Stimulated activated naive B cell treated with anti-CD40 and anti-IgM and Interleukin-4, amounts not matched to agents 10 μg/mL and 1 μg/mL and 100 μg/mL, for 72 hours (primary cell): ENCODE data around the gene MAP1B.

Experiments
- ATAC-seq, 2 donors: fragments of 150-1000 bp; cut with Tn5 transposase; replicated peaks; 2 replicates each; pipeline ENCODE4 v1.10.0; 2021; ENCODE audit warnings: moderate library complexity in 1 of 2
- DNase-seq: peaks from one replicate; pipeline ENCODE4 v3.0.0; 2021
- H3K27ac Mint-ChIP-seq: one replicate; pipeline ENCODE4 v1.8.0; 2022; ENCODE audit warnings: mild to moderate bottlenecking, mixed read lengths
- H3K27me3 Mint-ChIP-seq, 2 donors: one replicate each; pipeline ENCODE4 v1.8.0; 2022; ENCODE audit warnings: mixed read lengths in 2 of 2
- H3K36me3 Mint-ChIP-seq, 2 donors: one replicate each; pipeline ENCODE4 v1.8.0; 2022; ENCODE audit warnings: mixed read lengths in 2 of 2, mild to moderate bottlenecking in 1 of 2
- H3K4me1 Mint-ChIP-seq, 2 donors: one replicate each; pipeline ENCODE4 v1.8.0; 2022; ENCODE audit warnings: mixed read lengths in 2 of 2, mild to moderate bottlenecking in 1 of 2
- H3K4me3 Mint-ChIP-seq, 2 donors: one replicate each; pipeline ENCODE4 v1.8.0; 2022; ENCODE audit warnings: mild to moderate bottlenecking in 2 of 2, mixed read lengths in 2 of 2, moderate library complexity in 1 of 2
- H3K9me3 Mint-ChIP-seq, 2 donors: one replicate each; pipeline ENCODE4 v1.8.0; 2022; ENCODE audit warnings: mixed read lengths in 2 of 2, mild to moderate bottlenecking in 1 of 2

The MAP1B gene

DNA sequence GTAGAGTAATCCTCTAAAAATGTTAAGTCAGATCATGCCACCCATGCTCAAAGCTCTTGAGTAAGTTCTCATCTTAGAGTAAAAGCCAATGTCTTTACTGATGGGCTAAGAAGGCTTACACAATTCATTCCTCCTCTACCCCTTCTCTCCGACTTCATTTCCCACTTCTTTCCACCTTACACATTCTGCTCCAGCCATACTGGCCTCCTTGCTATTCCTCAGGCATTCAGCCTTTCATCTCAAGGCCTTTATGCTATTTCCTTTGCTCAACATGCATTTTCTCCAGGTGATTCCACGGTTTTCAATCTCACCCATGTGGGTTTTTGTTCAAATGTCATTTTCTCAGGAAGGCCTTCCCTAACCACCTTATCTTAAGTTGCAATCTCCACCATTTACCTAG is 104.9 kb downstream of the MAP1B start:
- ATAC-seq (no peak), DNase-seq (no peak)
- Mint-ChIP-seq H3K27ac (no peak overlapping the region), H3K9me3 (no peaks in the 10 kb centered on the region), H3K27me3 (no peaks in the 10 kb centered on the region), H3K4me1 (no peaks in the 10 kb centered on the region), H3K4me3 (no peak overlapping the region), H3K36me3 (peaks cover 19 to 37% of the 10 kb centered on the region in 2 donors)

DNA sequence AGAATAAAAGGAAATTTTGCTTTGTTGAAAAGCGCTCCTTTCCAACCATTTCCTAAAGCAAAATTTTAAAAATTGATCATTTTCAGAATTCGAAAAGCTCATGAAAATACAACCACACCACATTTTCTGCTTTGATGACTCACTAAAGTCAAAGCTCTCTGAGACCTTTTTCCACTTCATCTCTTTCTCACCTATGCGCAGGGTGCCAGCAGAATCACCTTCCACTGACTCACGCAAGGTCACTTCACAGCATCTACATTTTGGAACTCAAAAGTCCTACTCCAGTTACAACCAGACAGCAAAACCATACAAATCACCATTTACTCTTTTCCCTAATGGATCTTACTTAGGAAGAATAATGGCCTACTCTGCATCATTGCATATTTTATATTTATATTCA is 106.2 kb downstream of the MAP1B start:
- Mint-ChIP-seq H3K4me1 (no peaks in the 10 kb centered on the region), H3K27me3 (no peaks in the 10 kb centered on the region), H3K27ac (no peak overlapping the region), H3K36me3 (peaks cover 29 to 49% of the 10 kb centered on the region in 2 donors), H3K9me3 (no peaks in the 10 kb centered on the region), H3K4me3 (no peak overlapping the region)
- DNase-seq, result no peak
- ATAC-seq, result no peak

DNA sequence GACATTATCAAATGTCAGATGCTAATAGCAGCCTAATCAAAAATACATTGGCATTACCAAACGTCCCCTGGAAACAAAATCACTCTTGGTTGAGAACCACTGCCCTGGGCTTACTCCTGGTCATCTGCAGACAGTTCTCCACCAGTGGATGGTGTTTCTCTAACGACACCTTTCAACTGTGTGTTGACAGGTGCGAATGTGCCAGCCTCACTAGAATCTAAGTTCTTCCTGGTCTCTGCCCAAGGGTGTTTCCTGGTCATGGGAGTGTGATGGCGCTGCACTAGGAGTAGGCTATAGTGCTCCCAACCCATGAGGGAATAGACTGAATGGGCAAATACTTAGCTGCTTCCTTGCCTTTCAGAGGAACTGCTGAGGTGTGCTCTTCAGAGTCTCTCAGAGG is 106.9 kb downstream of the MAP1B start:
- no peaks in the 10 kb centered on the region for H3K27me3 Mint-ChIP-seq

DNA sequence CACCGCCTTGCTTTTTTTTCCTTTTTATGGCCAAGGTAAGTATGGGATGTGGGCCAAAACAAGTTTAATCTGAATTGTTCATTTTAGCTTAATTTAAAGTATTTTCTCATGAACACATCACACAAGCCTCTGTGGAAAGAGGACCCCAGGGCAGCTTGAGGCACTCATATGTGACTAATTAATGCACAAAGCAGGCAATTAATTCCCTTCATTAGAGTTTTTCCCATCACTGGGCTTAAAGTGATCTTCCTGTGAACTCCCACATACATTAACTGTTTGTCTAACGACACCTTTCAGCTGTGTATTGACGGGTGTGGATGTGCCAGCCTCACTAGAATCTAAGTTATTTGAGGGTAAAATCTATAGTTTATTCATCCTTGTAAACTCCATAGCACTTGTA is 109.5 kb downstream of the MAP1B start:
- Mint-ChIP-seq H3K36me3 (peaks cover 48 to 69% of the 10 kb centered on the region in 2 donors), H3K4me1 (no peaks in the 10 kb centered on the region), H3K9me3 (no peaks in the 10 kb centered on the region), H3K27me3 (no peaks in the 10 kb centered on the region), H3K27ac (no peak overlapping the region), H3K4me3 (no peak overlapping the region)
- no peak for DNase-seq
- no peak for ATAC-seq

More for the DNA sequence above, 106.9 kb downstream of the MAP1B start:
- Mint-ChIP-seq H3K36me3 (peaks cover 34 to 55% of the 10 kb centered on the region in 2 donors), H3K4me1 (no peaks in the 10 kb centered on the region), H3K27ac (no peak overlapping the region), H3K9me3 (no peaks in the 10 kb centered on the region), H3K4me3 (no peak overlapping the region)
- ATAC-seq (no peak), DNase-seq (no peak)

DNA sequence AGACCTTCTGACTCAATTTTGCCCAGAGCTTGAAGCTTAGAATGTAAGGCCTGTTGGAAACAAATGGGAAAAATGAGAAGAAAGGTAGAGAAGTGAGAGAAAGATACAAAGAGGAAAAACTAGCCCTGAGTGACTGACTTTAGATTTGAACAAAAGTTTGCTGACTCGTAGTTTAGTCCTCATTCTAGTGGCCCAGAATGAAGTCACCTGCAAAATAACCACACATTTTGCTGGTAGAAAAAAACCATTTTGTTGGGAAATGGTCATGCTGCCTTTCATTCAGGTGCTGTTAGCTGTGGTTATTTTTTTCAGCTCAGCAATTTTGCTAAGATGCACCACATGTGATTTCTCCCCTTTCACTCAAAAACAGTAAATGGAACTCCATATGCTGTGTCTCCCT is 113.8 kb downstream of the MAP1B start:
- Mint-ChIP-seq H3K4me1 (no peaks in the 10 kb centered on the region), H3K27me3 (no peaks in the 10 kb centered on the region), H3K36me3 (peaks cover 53 to 79% of the 10 kb centered on the region in 2 donors), H3K27ac (no peak overlapping the region), H3K9me3 (no peaks in the 10 kb centered on the region), H3K4me3 (no peak overlapping the region)
- DNase-seq (no peak), ATAC-seq (no peak)

DNA sequence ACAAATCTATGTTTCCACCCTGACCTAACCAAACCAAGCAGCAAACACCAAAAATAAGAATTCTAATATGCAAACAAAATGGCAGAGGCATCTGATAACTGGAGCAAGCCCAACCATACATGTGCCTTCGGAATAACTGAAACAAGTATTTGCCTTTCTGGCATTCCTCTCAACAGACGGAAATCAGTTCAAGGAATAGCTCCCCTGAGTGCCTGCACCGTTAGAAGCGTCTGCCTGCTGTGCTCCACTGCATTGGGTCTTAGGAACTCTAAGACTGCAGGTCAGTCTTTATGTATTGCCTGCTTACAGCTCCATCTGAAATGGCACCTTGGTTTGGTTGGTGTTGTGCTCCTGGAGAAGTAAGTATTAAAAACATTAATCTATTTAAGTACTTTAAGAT is 114.3 kb downstream of the MAP1B start:
- Mint-ChIP-seq H3K36me3 (peaks cover 53 to 79% of the 10 kb centered on the region in 2 donors), H3K9me3 (no peaks in the 10 kb centered on the region), H3K4me1 (no peaks in the 10 kb centered on the region), H3K27me3 (no peaks in the 10 kb centered on the region), H3K4me3 (no peak overlapping the region), H3K27ac (no peak overlapping the region)
- DNase-seq, result no peak
- no peak for ATAC-seq

DNA sequence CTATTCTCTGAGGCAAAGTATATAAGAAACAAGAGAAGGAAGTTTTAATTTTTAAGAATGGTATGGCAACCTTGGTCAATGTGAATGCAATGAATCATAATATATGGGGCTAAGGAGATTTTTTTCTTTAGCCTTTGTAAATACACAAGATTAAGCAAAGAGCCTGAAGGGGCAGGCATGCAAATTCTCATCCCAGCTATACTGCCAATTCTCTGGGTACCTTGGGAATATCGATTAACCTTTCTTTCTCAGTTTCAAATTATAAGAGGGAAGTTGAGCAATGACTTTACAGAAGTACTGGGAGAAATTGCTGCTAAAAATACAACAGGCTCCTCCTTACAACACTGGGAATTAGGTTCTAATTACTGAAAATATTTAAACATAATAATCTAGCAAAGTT is 115.2 kb downstream of the MAP1B start:
- no peak overlapping the region for H3K27ac Mint-ChIP-seq
- no peaks in the 10 kb centered on the region for H3K9me3 Mint-ChIP-seq
- H3K27me3 Mint-ChIP-seq, result no peaks in the 10 kb centered on the region
- no peaks in the 10 kb centered on the region for H3K4me1 Mint-ChIP-seq
- H3K36me3 Mint-ChIP-seq, result peaks cover 53 to 79% of the 10 kb centered on the region in 2 donors
- ATAC-seq, result no peak
- no peak overlapping the region for H3K4me3 Mint-ChIP-seq
- no peak for DNase-seq

DNA sequence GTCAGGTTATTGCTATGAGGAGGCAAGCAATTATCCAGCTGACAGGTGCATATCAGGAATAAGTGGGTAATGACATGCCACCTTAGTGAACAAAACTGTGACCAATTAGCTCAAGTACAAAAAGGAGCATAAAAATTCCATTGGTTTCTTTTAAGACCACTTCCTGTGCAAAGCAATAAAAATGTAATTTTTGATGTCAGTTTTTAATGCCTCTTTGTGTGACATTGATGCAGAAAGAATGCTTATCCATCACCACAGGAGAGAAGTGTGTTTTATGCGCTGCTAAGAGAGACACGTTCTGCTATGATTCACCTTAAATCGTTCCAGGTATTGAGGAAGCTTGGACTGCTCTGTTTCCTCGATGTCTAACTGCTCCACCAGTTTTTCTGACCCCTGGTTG is 116.1 kb downstream of the MAP1B start:
- H3K27ac Mint-ChIP-seq, result peak overlapping the region; percentile 59
- H3K9me3 Mint-ChIP-seq, result no peaks in the 10 kb centered on the region
- no peak overlapping the region for H3K4me3 Mint-ChIP-seq
- H3K27me3 Mint-ChIP-seq, result no peaks in the 10 kb centered on the region
- H3K4me1 Mint-ChIP-seq, result no peaks in the 10 kb centered on the region
- no peak for DNase-seq
- H3K36me3 Mint-ChIP-seq, result peaks cover 51 to 76% of the 10 kb centered on the region in 2 donors
- no peak for ATAC-seq

DNA sequence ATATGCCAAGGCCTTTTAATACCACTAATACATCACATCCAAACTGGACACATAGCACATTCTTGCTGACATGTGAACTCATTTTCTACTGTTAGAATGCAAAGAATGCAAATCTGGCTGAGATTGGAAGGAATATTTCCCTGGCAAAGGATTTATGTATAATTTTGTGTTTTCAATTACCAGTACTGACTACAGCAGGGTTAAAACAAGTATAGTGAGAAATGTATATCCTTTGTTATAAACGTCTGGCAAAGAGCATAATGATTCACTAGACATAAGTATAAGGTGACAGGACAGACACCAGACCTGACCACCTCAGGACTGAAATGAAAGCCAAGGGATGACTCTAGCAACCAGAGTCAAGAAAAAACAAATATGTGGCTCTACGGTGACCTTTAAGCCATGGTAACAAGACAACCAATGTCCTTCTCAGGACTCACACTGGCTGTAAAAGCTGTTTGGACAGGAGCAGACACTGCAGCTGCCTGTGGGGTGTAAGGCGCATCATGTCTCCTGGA is 117.7 kb downstream of the MAP1B start:
- Mint-ChIP-seq H3K9me3 (no peaks in the 10 kb centered on the region), H3K27ac (no peak overlapping the region), H3K36me3 (peaks cover 36 to 64% of the 10 kb centered on the region in 2 donors), H3K4me3 (no peak overlapping the region), H3K27me3 (no peaks in the 10 kb centered on the region), H3K4me1 (no peaks in the 10 kb centered on the region)
- DNase-seq, result no peak
- ATAC-seq, result no peak

DNA sequence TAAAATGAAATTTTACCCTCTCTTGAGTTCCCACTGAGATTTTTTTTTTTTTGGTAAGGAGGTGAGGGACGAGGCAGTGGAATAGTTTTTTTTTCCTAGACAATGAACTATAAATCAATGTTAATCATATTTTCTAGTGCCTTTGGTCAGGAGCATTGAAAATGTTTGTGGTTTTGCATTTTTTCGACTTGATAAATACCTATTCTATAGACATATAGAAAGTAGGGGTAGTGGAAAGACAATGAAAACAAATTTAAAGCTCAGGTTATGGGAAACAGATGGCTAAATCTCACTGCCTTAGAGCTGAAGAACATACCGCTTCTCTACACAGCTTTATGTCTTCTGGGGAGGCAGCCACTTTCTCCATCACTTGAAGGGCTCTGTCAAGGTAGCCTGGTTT is 118.5 kb downstream of the MAP1B start:
- Mint-ChIP-seq H3K4me3 (no peak overlapping the region), H3K27me3 (no peaks in the 10 kb centered on the region), H3K36me3 (peaks cover 40 to 67% of the 10 kb centered on the region in 2 donors), H3K27ac (no peak overlapping the region), H3K4me1 (no peaks in the 10 kb centered on the region), H3K9me3 (no peaks in the 10 kb centered on the region)
- DNase-seq, result no peak
- ATAC-seq, result no peak

DNA sequence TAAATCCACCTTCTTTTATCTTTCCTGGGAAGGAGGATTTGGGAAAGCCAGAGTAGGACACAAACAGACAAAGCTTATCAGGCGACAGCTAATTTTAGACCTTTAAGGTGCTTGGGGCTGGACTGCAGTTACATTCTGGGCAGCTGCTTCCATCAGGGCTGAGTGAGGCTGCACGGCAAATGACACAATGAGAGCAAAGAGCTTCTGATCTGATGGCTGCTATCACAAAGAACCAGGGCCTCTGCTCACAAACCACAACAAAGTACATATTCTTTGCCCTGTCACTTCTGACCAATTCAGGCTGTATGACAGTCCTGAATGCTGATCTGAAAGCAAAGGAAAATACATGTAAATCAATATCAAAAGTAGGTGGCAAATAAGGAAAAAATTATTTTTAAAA is 119.7 kb downstream of the MAP1B start:
- ATAC-seq (no peak), DNase-seq (no peak)
- H3K27ac Mint-ChIP-seq, result no peak overlapping the region
- no peaks in the 10 kb centered on the region for H3K9me3 Mint-ChIP-seq
- peaks cover 36 to 61% of the 10 kb centered on the region in 2 donors for H3K36me3 Mint-ChIP-seq
- no peak overlapping the region for H3K4me3 Mint-ChIP-seq
- H3K4me1 Mint-ChIP-seq, result no peaks in the 10 kb centered on the region
- no peaks in the 10 kb centered on the region for H3K27me3 Mint-ChIP-seq

DNA sequence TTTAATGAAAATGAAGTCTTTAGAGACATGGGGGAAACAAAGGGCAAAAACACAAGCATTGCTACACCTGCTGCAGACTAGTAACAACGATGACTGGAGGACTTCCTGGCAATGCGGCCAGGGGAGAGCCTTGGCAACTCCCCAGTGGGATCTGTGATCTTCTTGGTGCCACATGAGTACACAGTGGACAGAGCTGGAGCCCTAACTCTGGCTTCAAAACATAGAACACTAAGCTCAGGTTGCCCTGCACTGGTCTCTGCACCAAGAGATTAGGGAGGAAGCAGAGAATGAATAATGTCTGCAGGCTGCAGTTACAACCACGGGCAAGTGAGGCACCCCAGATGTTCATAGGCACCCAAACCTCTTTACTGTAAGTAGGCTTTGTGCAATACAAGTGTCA is 121.7 kb downstream of the MAP1B start:
- Mint-ChIP-seq H3K9me3 (no peaks in the 10 kb centered on the region), H3K36me3 (peaks cover 32 to 60% of the 10 kb centered on the region in 2 donors), H3K4me3 (no peak overlapping the region), H3K4me1 (peaks cover 0 to 5% of the 10 kb centered on the region in 2 donors), H3K27me3 (no peaks in the 10 kb centered on the region), H3K27ac (no peak overlapping the region)
- ATAC-seq, result no peak
- DNase-seq, result no peak

DNA sequence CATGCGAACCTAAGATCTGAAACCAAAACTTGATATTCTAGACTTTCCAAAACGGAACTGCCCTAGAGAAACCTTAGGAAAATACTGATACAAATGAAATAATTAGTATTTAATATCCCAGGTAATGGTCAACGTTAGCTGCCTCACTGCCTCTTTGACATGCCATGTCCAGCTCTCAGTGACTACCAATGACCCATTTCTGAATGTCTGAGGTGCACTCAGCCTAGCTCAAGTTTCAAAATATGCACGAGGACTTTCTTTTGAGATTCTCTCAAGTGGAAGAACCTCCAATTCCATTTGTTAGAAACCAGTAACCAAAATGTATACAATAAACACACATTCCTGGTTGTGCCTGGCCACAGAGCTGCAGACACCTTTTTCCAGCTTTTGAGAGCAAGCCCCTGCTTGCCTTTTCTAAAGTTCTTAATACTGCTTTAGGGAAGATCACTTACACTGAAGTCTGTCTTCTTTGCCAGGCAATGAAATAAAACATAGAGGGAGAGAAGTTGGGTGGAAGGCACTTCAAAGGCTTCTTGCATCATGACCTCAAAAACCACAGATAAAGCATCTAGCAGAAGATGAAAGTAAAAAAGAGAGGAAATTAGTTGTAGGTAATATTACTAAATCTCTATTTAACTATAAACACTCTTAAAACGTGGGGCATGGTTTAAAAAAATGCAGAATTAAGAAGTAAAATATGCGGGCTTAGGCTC is 124.9 kb downstream of the MAP1B start:
- Mint-ChIP-seq H3K4me1 (peaks cover 9 to 23% of the 10 kb centered on the region in 2 donors), H3K27ac (no peak overlapping the region), H3K4me3 (no peak overlapping the region), H3K9me3 (no peaks in the 10 kb centered on the region), H3K36me3 (peaks cover 30 to 50% of the 10 kb centered on the region in 2 donors), H3K27me3 (no peaks in the 10 kb centered on the region)
- ATAC-seq (no peak), DNase-seq (no peak)

DNA sequence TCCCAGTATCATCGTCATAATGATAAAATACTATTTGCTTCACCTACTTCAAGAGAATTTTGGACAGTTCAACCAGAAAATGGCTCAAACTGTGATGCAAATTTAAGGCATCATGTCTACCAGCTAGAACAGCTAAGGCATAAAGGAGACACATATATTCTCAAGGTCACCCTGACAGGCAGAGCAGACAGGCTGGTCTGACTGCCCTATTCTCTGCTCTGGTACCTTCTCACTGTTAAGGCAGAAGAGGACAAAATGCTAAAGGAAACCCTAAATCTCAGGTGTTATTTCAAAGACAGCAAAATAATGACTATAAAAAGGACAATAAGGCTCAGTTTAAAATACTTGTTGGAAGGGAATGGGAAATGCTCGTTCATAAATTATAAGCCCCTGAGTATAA is 125.6 kb downstream of the MAP1B start:
- Mint-ChIP-seq H3K9me3 (no peaks in the 10 kb centered on the region), H3K36me3 (peaks cover 28 to 43% of the 10 kb centered on the region in 2 donors), H3K4me3 (no peak overlapping the region), H3K4me1 (peaks cover 9 to 23% of the 10 kb centered on the region in 2 donors), H3K27ac (no peak overlapping the region), H3K27me3 (no peaks in the 10 kb centered on the region)
- no peak for ATAC-seq
- no peak for DNase-seq

DNA sequence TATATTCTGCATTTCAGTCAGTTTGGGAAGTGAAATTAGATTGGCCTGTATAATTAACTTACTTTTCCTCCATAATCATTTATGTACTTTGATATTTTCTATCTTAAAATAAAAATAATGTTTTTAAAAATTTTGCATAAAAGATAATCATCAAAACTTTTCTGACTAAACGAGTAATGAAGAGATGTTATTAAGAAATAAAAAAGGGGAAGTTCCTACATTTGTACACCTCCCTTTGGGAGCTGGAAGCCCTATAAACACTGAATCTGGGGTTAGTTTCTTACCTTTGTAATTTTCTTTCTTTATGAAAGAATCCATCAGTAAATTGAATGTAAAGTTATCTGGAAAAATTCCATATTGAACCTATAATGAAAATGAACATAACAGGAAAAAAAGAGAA is 126.6 kb downstream of the MAP1B start:
- Mint-ChIP-seq H3K36me3 (peaks cover 27 to 40% of the 10 kb centered on the region in 2 donors), H3K4me3 (no peak overlapping the region), H3K27me3 (no peaks in the 10 kb centered on the region), H3K27ac (no peak overlapping the region), H3K4me1 (peaks cover 9 to 23% of the 10 kb centered on the region in 2 donors), H3K9me3 (no peaks in the 10 kb centered on the region)
- no peak for DNase-seq
- ATAC-seq, result no peak
